ENCODE measurements around the gene EDC4. TPM values are rescaled to one million over a fixed set of nuclear protein-coding genes. Genes with fewer than 3 reads are reported as not detected.

The EDC4 gene
- total and polyA plus RNA-seq, 9 of the 15 experiments (the other 6 are each of a cell fraction or from before 2014, with no cell fraction given), result 1.1 to 131 (median 74.0) TPM

- TF ChIP-seq ZNF318 (IDR thresholded peaks at IDR 0.05; ENCODE audit: borderline replicate concordance in 1 of 2, low read depth in 1 of 2), result no peak
- no peak for TF ChIP-seq ZNF3 (CRISPR knock-in tag; IDR thresholded peaks at IDR 0.05)
- no peak for TF ChIP-seq AFF1 (IDR thresholded peaks at IDR 0.05; ENCODE audit: low read depth in 1 of 2, partially characterized antibody in 2 of 2)
- no peak for TF ChIP-seq ZNF707 (CRISPR knock-in tag; conservative IDR thresholded peaks at IDR 0.05)
- no peak for TF ChIP-seq HNRNPK (IDR thresholded peaks at IDR 0.05; ENCODE audit: low read depth, low read length, poor library complexity, severe bottlenecking)
- TF ChIP-seq NONO (IDR thresholded peaks at IDR 0.05; ENCODE audit: low read depth in 2 of 2, low read length in 1 of 2), result no peak
- no peak for TF ChIP-seq ZNF133 (CRISPR knock-in tag; IDR thresholded peaks at IDR 0.05)
- no peak for TF ChIP-seq STAT5A (IDR thresholded peaks at IDR 0.05; ENCODE audit: borderline replicate concordance, low read length)
- no peak for TF ChIP-seq PHF20 (IDR thresholded peaks at IDR 0.05; ENCODE audit: partially characterized antibody)
- TF ChIP-seq TGIF2 (CRISPR knock-in tag; IDR thresholded peaks at IDR 0.05), result no peak
- no peak for TF ChIP-seq ETV5 (CRISPR knock-in tag; IDR thresholded peaks at IDR 0.05; ENCODE audit: low read depth)
Observed at GRCh38 chr16:67897231-67897630, 24.4 kb downstream of the EDC4 start (continued).
